Measurements from ENCODE around the gene TOP3A. TPM values are rescaled to one million over a fixed set of nuclear protein-coding genes. Genes with fewer than 3 reads are reported as not detected.

TOP3A gene
- polyA plus RNA-seq, 1 experiment = 13.0 TPM

GRCh38 chr17:18327556-18327955 lies 12.8 kb upstream of the TOP3A start:
- DNase-seq (ENCODE audit: low read depth) = no peak
- CTCF ChIA-PET = interaction anchor here (1.4 to 1.5 kb wide), 2 partner anchors 10 to 13 kb away, joined by 3 to 7 read pairs; partner anchors contain the start of genes SMCR8 and TOP3A
- Histone ChIP-seq H3K27me3 (ENCODE audit: control insufficient read depth, insufficient read depth, low read length) (no peaks in the 10 kb centered on the region), H3K36me3 (ENCODE audit: control insufficient read depth, insufficient read depth, low read length) (peaks cover 26% of the 10 kb centered on the region), H3K4me3 (ENCODE audit: low read depth, low read length) (no peak overlapping the region)
- POLR2A ChIA-PET = no interaction called here
- TF ChIP-seq, protein P1, sequence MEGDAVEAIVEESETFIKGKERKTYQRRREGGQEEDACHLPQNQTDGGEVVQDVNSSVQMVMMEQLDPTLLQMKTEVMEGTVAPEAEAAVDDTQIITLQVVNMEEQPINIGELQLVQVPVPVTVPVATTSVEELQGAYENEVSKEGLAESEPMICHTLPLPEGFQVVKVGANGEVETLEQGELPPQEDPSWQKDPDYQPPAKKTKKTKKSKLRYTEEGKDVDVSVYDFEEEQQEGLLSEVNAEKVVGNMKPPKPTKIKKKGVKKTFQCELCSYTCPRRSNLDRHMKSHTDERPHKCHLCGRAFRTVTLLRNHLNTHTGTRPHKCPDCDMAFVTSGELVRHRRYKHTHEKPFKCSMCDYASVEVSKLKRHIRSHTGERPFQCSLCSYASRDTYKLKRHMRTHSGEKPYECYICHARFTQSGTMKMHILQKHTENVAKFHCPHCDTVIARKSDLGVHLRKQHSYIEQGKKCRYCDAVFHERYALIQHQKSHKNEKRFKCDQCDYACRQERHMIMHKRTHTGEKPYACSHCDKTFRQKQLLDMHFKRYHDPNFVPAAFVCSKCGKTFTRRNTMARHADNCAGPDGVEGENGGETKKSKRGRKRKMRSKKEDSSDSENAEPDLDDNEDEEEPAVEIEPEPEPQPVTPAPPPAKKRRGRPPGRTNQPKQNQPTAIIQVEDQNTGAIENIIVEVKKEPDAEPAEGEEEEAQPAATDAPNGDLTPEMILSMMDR (IDR thresholded peaks at IDR 0.05; ENCODE audit: insufficient read depth, low read depth, low read length) = no peak

DNA sequence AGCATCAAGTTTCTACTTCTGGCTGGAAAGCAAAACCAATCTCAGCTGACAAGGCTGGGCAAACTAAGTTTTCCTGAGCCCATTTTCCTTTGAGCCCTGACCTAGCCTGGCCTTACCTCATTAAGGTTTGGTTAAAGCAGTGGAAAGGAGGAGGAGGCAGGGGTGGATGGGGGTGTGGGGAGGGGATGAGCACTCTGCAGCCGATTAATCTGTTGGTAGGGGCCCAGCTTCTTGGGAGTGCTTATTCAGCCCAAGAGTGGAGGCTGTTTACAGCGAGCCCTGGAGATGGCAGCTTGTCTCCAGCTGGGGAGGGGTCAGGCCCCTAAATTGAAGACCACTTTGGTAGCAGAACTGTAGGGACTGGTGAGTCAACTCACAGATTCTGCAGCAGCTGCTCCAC lies 12.3 kb upstream of the TOP3A start:
- Histone ChIP-seq H3K4me3 (ENCODE audit: low read depth, low read length) (no peak overlapping the region), H3K36me3 (ENCODE audit: control insufficient read depth, insufficient read depth, low read length) (peaks cover 29% of the 10 kb centered on the region), H3K27me3 (ENCODE audit: control insufficient read depth, insufficient read depth, low read length) (no peaks in the 10 kb centered on the region)
- ChIA-PET POLR2A (no interaction called here), CTCF (interaction anchor here (1.4 to 1.5 kb wide), 2 partner anchors 10 to 12 kb away, joined by 3 to 7 read pairs; partner anchors contain the start of genes SMCR8 and TOP3A)
- no peak for DNase-seq (ENCODE audit: low read depth)
- TF ChIP-seq, protein P1 (IDR thresholded peaks at IDR 0.05; ENCODE audit: insufficient read depth, low read depth, low read length) = no peak

GRCh38 chr17:18326572-18326971 lies 11.8 kb upstream of the TOP3A start:
- H3K4me3 ChIP-seq (ENCODE audit: low read depth, low read length) = no peak overlapping the region
- TF ChIP-seq, protein P1 (IDR thresholded peaks at IDR 0.05; ENCODE audit: insufficient read depth, low read depth, low read length) = no peak
- CTCF ChIA-PET = interaction anchor here (1.4 kb wide), 1 partner anchor 12 kb away, joined by 3 read pairs; the partner anchor contains the start of genes SMCR8 and TOP3A
- no peaks in the 10 kb centered on the region for H3K27me3 ChIP-seq (ENCODE audit: control insufficient read depth, insufficient read depth, low read length)
- POLR2A ChIA-PET = no interaction called here
- H3K36me3 ChIP-seq (ENCODE audit: control insufficient read depth, insufficient read depth, low read length) = peaks cover 29% of the 10 kb centered on the region
- no peak for DNase-seq (ENCODE audit: low read depth)

DNA sequence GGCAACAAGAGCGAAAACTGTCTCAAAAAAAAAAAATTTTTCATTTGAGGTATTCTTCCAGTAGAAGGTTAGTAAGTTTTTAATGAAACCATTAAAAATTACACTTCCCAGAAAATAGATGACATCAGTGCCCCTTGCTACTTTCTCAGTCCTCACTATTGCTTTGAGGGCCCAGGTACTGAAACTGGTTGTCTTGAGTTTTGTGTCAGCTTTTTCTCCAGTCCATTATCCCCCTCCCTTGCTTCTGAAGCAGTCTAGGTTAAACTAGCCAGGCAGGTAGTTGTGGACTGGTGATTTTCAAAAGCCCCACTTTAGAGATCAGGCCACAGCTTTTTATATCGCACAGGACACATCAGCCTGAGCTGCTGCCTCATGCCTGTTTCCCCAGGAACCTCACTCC lies 11.2 kb upstream of the TOP3A start:
- no peak overlapping the region for H3K4me3 ChIP-seq (ENCODE audit: low read depth, low read length)
- peaks cover 29% of the 10 kb centered on the region for H3K36me3 ChIP-seq (ENCODE audit: control insufficient read depth, insufficient read depth, low read length)
- TF ChIP-seq, protein P1 (IDR thresholded peaks at IDR 0.05; ENCODE audit: insufficient read depth, low read depth, low read length) = no peak
- ChIA-PET CTCF (no interaction called here), POLR2A (no interaction called here)
- no peak for DNase-seq (ENCODE audit: low read depth)
- no peaks in the 10 kb centered on the region for H3K27me3 ChIP-seq (ENCODE audit: control insufficient read depth, insufficient read depth, low read length)

GRCh38 chr17:18324140-18325050 lies 9.6 kb upstream of the TOP3A start:
- Histone ChIP-seq H3K4me3 (ENCODE audit: low read depth, low read length) (no peak overlapping the region), H3K27me3 (ENCODE audit: control insufficient read depth, insufficient read depth, low read length) (no peaks in the 10 kb centered on the region), H3K36me3 (ENCODE audit: control insufficient read depth, insufficient read depth, low read length) (peaks cover 29% of the 10 kb centered on the region)
- no peak for DNase-seq (ENCODE audit: low read depth)
- POLR2A ChIA-PET = no interaction called here
- TF ChIP-seq, protein P1 (IDR thresholded peaks at IDR 0.05; ENCODE audit: insufficient read depth, low read depth, low read length) = no peak
- CTCF ChIA-PET = no interaction called here
